Choroid plexus epithelial cell (primary cell): ENCODE measurements around the gene EYS.

Experiments used
- DNase-seq: peaks from one replicate; pipeline ENCODE4 v3.0.0-alpha.2; 2010; ENCODE audit warnings: low read depth
- H3K4me3 ChIP-seq: 2 replicates; pipeline ENCODE4 v1.5.1; 2011; ENCODE audit warnings: low read depth, mild to moderate bottlenecking, control low read depth, low read length, moderate library complexity
- CTCF ChIP-seq: conservative IDR thresholded peaks from 2 replicates; pipeline ENCODE4 v1.5.1; 2011; ENCODE audit warnings: low read depth, mild to moderate bottlenecking, control low read depth, inconsistent platforms, low read length, moderate library complexity

The EYS gene

GRCh38 chr6:64409948-64410347 lies 1297.1 kb downstream of the EYS start:
- no peak for DNase-seq
- TF ChIP-seq CTCF, result no peak
- H3K4me3 ChIP-seq, result no peak overlapping the region

- no peak for TF ChIP-seq CTCF
- DNase-seq, result no peak
- no peak overlapping the region for H3K4me3 ChIP-seq
Measured at GRCh38 chr6:64404396-64404795, 1302.6 kb downstream of the EYS start.

- DNase-seq, result no peak
- no peak for TF ChIP-seq CTCF
- no peak overlapping the region for H3K4me3 ChIP-seq
Measured at GRCh38 chr6:64383277-64383676, 1323.7 kb downstream of the EYS start.

GRCh38 chr6:64376394-64376793 lies 1330.6 kb downstream of the EYS start:
- TF ChIP-seq CTCF, result no peak
- DNase-seq, result peak; percentile 2
- no peak overlapping the region for H3K4me3 ChIP-seq

GRCh38 chr6:64357430-64357829 lies 1349.6 kb downstream of the EYS start:
- no peak for TF ChIP-seq CTCF
- H3K4me3 ChIP-seq, result no peak overlapping the region
- no peak for DNase-seq

- DNase-seq, result no peak
- TF ChIP-seq CTCF, result no peak
- H3K4me3 ChIP-seq, result no peak overlapping the region
Measured at GRCh38 chr6:64347411-64347810, 1359.6 kb downstream of the EYS start.

GRCh38 chr6:64335195-64335594 lies 1371.8 kb downstream of the EYS start:
- TF ChIP-seq CTCF, result no peak
- no peak overlapping the region for H3K4me3 ChIP-seq
- peak; percentile 6 for DNase-seq
